ENCODE results near the gene PHF10.

GRCh38 chr6:169661391-169661756 is 62.9 kb downstream of the PHF10 start:
- TF ChIP-seq CTCF (IDR thresholded peaks at IDR 0.05) (no peak), POLR2A (IDR thresholded peaks at IDR 0.05) (no peak)

Measured in lower leg skin (tissue), 3 donors.